GM23338 (cell line): ENCODE data around the gene RESP18.

Source experiments
- CTCF ChIP-seq, 2 experiments: fragments of 200-600 bp in 1 of 2; sonication (generic) in 1 of 2; conservative IDR thresholded peaks; 2 replicates each; pipeline versions ENCODE4 v1.5.1 to v1.6.1; 2016 to 2017; ENCODE audit warnings: antibody characterized with exemption in 2 of 2, low read depth in 2 of 2, mild to moderate bottlenecking in 2 of 2, moderate library complexity in 1 of 2
- EZH2 ChIP-seq: fragments of 200-600 bp; sonication (generic); IDR thresholded peaks from one replicate; pipeline ENCODE4 v1.8.0; 2017; ENCODE audit warnings: antibody characterized with exemption, mild to moderate bottlenecking, low read depth; ENCODE audit not compliant: unreplicated experiment
- EZH2phosphoT487 ChIP-seq: fragments of 200-600 bp; sonication (generic); IDR thresholded peaks from one replicate; pipeline ENCODE4 v1.8.1; 2018; ENCODE audit warnings: antibody characterized with exemption; ENCODE audit not compliant: unreplicated experiment
- JUNB ChIP-seq: IDR thresholded peaks from one replicate; pipeline ENCODE4 v1.6.1; 2016; ENCODE audit warnings: antibody characterized with exemption; ENCODE audit not compliant: unreplicated experiment
- POLR2AphosphoS5 ChIP-seq: IDR thresholded peaks from 2 replicates; pipeline ENCODE4 v1.6.1; 2016; ENCODE audit warnings: antibody characterized with exemption, low read depth
- STAT1 ChIP-seq: IDR thresholded peaks from one replicate; pipeline ENCODE4 v1.6.1; 2016; ENCODE audit warnings: antibody characterized with exemption; ENCODE audit not compliant: unreplicated experiment
- ZNF114 ChIP-seq: fragments of 250-450 bp; sonication (Bioruptor Pico); IDR thresholded peaks from 2 replicates; pipeline ENCODE4 v1.5.0; 2020; ENCODE audit warnings: mild to moderate bottlenecking, moderate library complexity
- ZNF331 ChIP-seq: fragments of 250-450 bp; sonication (Bioruptor Pico); IDR thresholded peaks from 2 replicates; pipeline ENCODE4 v1.5.0; 2020; ENCODE audit warnings: low read depth, mild to moderate bottlenecking, moderate library complexity
- TF ChIP-seq, protein P1 (sequence below): IDR thresholded peaks from one replicate; pipeline ENCODE4 v1.6.1; 2018; ENCODE audit warnings: antibody characterized with exemption; ENCODE audit not compliant: unreplicated experiment
- TF ChIP-seq, protein P2 (sequence below): IDR thresholded peaks from 2 replicates; pipeline ENCODE4 v1.6.1; 2016; ENCODE audit warnings: antibody characterized with exemption

GRCh38 chr2:219277703-219278654, 54.6 kb downstream of the RESP18 start:
- TF ChIP-seq, protein P1, sequence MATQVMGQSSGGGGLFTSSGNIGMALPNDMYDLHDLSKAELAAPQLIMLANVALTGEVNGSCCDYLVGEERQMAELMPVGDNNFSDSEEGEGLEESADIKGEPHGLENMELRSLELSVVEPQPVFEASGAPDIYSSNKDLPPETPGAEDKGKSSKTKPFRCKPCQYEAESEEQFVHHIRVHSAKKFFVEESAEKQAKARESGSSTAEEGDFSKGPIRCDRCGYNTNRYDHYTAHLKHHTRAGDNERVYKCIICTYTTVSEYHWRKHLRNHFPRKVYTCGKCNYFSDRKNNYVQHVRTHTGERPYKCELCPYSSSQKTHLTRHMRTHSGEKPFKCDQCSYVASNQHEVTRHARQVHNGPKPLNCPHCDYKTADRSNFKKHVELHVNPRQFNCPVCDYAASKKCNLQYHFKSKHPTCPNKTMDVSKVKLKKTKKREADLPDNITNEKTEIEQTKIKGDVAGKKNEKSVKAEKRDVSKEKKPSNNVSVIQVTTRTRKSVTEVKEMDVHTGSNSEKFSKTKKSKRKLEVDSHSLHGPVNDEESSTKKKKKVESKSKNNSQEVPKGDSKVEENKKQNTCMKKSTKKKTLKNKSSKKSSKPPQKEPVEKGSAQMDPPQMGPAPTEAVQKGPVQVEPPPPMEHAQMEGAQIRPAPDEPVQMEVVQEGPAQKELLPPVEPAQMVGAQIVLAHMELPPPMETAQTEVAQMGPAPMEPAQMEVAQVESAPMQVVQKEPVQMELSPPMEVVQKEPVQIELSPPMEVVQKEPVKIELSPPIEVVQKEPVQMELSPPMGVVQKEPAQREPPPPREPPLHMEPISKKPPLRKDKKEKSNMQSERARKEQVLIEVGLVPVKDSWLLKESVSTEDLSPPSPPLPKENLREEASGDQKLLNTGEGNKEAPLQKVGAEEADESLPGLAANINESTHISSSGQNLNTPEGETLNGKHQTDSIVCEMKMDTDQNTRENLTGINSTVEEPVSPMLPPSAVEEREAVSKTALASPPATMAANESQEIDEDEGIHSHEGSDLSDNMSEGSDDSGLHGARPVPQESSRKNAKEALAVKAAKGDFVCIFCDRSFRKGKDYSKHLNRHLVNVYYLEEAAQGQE = no peak
- peak; percentile 9; the same call in 1 of the 2 replicates for TF ChIP-seq POLR2AphosphoS5
- peak; percentile 88 to 94 for TF ChIP-seq CTCF (conservative IDR thresholded peaks at IDR 0.05; ENCODE audit: low read depth in 2 of 2)
- TF ChIP-seq EZH2 = no peak
- no peak for TF ChIP-seq ZNF114
- no peak for TF ChIP-seq EZH2phosphoT487
- TF ChIP-seq ZNF331 (CRISPR knock-in tag) = no peak
- no peak for TF ChIP-seq STAT1
- TF ChIP-seq, protein P2, sequence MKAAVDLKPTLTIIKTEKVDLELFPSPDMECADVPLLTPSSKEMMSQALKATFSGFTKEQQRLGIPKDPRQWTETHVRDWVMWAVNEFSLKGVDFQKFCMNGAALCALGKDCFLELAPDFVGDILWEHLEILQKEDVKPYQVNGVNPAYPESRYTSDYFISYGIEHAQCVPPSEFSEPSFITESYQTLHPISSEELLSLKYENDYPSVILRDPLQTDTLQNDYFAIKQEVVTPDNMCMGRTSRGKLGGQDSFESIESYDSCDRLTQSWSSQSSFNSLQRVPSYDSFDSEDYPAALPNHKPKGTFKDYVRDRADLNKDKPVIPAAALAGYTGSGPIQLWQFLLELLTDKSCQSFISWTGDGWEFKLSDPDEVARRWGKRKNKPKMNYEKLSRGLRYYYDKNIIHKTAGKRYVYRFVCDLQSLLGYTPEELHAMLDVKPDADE = no peak
- TF ChIP-seq JUNB = no peak
